ENCODE measurements around the gene SMDT1. TPM values are rescaled to one million over a fixed set of nuclear protein-coding genes. Genes with fewer than 3 reads are reported as not detected.

Gene SMDT1
- total RNA-seq, 2 experiments from 2014 or later, result 23.0 to 114 TPM

DNA sequence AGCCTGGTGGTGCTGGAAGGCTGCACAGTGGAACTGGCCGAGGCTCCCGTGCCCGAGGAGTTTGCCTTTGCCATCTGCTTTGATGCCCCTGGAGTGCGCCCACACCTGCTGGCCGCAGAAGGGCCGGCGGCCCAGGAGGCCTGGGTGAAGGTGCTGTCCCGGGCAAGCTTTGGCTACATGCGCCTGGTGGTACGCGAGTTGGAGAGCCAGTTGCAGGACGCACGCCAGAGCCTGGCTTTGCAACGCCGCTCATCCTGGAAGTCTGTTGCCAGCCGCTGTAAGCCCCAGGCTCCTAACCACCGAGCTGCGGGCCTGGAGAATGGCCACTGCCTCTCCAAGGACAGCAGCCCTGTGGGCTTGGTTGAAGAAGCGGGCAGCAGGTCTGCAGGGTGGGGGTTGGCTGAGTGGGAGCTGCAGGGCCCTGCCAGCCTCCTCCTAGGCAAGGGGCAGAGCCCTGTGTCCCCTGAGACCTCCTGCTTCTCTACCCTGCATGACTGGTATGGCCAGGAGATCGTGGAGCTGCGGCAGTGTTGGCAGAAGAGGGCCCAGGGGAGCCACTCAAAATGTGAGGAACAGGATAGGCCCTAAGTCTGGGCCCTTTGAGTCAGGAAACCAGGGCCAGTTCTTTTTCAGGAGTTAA is 1.9 kb upstream of the SMDT1 start:
- DNase-seq (ENCODE audit: low spot score), result no peak
- Histone ChIP-seq H3K9me2 (ENCODE audit: insufficient read depth, low read length) (no peaks in the 10 kb centered on the region), H3K4me2 (ENCODE audit: low read length) (no peak overlapping the region), H3K4me3 (ENCODE audit: low read depth, low read length, poor library complexity, severe bottlenecking) (no peak overlapping the region), H3K4me1 (ENCODE audit: insufficient read depth, low read length, poor library complexity, severe bottlenecking) (peaks cover 15% of the 10 kb centered on the region), H2AFZ (ENCODE audit: low read length) (no peak overlapping the region), H4K20me1 (ENCODE audit: insufficient read depth, low read length) (no peaks in the 10 kb centered on the region), H3K79me2 (ENCODE audit: insufficient read depth, low read depth, low read length) (peaks cover 21% of the 10 kb centered on the region), H3K27ac (ENCODE audit: low read depth, low read length, poor library complexity, severe bottlenecking) (no peak overlapping the region), H3K36me3 (ENCODE audit: insufficient read depth, low read length) (peaks cover 12% of the 10 kb centered on the region), H3K9me3 (ENCODE audit: low read length) (no peaks in the 10 kb centered on the region)
- no TSS peak for BruUV-seq (replicated peaks)
- intact Hi-C loops (cut with micrococcal nuclease; ENCODE audit: unreplicated experiment), result no loop called here
- POLR2A ChIA-PET, result interaction anchor here (1.2 kb wide), 1 partner anchor 8 kb away, joined by 3 read pairs; no protein-coding TSS in a partner anchor
- TF ChIP-seq, protein P1, sequence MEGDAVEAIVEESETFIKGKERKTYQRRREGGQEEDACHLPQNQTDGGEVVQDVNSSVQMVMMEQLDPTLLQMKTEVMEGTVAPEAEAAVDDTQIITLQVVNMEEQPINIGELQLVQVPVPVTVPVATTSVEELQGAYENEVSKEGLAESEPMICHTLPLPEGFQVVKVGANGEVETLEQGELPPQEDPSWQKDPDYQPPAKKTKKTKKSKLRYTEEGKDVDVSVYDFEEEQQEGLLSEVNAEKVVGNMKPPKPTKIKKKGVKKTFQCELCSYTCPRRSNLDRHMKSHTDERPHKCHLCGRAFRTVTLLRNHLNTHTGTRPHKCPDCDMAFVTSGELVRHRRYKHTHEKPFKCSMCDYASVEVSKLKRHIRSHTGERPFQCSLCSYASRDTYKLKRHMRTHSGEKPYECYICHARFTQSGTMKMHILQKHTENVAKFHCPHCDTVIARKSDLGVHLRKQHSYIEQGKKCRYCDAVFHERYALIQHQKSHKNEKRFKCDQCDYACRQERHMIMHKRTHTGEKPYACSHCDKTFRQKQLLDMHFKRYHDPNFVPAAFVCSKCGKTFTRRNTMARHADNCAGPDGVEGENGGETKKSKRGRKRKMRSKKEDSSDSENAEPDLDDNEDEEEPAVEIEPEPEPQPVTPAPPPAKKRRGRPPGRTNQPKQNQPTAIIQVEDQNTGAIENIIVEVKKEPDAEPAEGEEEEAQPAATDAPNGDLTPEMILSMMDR (conservative IDR thresholded peaks at IDR 0.05; ENCODE audit: low read length), result no peak
- no peak for TF ChIP-seq EZH2phosphoT487 (IDR thresholded peaks at IDR 0.05; ENCODE audit: borderline replicate concordance, low read depth, low read length)
- CTCF ChIA-PET (ENCODE audit: unreplicated experiment), result interaction anchor here (0.8 kb wide), 1 partner anchor 8 kb away, joined by 3 read pairs; no protein-coding TSS in a partner anchor

DNA sequence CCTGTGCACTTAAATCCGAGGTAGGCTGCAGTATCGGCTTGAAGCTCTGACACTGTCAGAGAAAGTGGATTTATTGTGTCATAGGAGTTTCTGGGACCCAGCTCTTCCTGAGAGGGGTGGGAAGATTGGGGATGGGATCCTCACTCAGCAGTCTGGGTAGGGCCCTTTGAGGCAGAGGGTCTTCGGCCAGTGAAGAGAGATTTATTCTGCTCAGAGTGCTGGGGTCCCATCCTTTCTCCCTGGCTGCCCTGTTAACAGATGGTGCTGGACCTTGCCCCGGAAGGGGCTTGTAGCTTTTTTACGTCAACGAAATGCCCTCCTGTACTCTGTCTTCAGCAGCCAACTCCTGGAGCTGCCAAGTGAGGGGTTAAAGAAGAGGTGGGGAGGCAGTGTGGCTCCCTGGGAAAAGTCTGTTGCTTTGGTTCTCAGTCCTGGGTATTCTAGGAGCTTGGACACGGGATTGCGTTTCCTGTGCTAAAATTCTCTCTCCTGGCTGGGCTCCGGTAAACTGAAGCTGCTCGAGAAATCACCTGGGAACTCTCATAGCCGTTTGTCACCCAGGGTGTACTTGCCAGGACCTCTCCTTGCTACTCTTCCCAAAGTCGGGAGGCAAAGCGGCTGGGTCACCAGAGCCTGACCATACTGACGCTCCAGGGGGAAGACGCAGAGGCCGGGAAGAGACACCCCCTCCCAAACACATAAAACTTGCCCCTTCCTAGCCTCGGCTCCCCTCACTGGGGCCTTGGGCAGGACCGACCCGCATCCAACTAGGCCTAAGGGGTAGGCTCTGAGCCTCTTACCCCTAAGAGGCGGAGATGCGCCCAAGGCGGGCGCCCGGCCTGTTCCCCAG is 806 bp upstream of the SMDT1 start:
- TSS peak; percentile 96 for BruUV-seq (replicated peaks)
- DNase-seq (ENCODE audit: low spot score), result no peak
- Histone ChIP-seq H3K79me2 (ENCODE audit: insufficient read depth, low read depth, low read length) (peaks cover 21% of the 10 kb centered on the region), H3K9me3 (ENCODE audit: low read length) (no peaks in the 10 kb centered on the region), H3K27ac (ENCODE audit: low read depth, low read length, poor library complexity, severe bottlenecking) (peak overlapping the region; percentile 70), H3K36me3 (ENCODE audit: insufficient read depth, low read length) (peaks cover 23% of the 10 kb centered on the region), H2AFZ (ENCODE audit: low read length) (peak overlapping the region; percentile 58; the same call in 1 of the 2 replicates), H3K9me2 (ENCODE audit: insufficient read depth, low read length) (no peaks in the 10 kb centered on the region), H3K4me3 (ENCODE audit: low read depth, low read length, poor library complexity, severe bottlenecking) (peak overlapping the region; percentile 79), H3K4me1 (ENCODE audit: insufficient read depth, low read length, poor library complexity, severe bottlenecking) (peaks cover 15% of the 10 kb centered on the region), H4K20me1 (ENCODE audit: insufficient read depth, low read length) (no peaks in the 10 kb centered on the region), H3K4me2 (ENCODE audit: low read length) (peak overlapping the region; percentile 91)
- TF ChIP-seq, protein P1 (conservative IDR thresholded peaks at IDR 0.05; ENCODE audit: low read length), result no peak
- no peak for TF ChIP-seq EZH2phosphoT487 (IDR thresholded peaks at IDR 0.05; ENCODE audit: borderline replicate concordance, low read depth, low read length)
- ChIA-PET CTCF (ENCODE audit: unreplicated experiment) (interaction anchor here (0.8 kb wide), 1 partner anchor 9 kb away, joined by 3 read pairs; no protein-coding TSS in a partner anchor), POLR2A (interaction anchor here (0.6 to 1.2 kb wide), 3 partner anchors 9 to 39 kb away, joined by 3 to 5 read pairs (median 3); partner anchors contain the start of gene NDUFA6)
- intact Hi-C loops (cut with micrococcal nuclease; ENCODE audit: unreplicated experiment), result no loop called here
